Coronary artery (tissue), 2 donors: ENCODE measurements around the gene XPR1.
"Not testable (repeated sequence)": the region's sequence is repeated elsewhere in the genome, so short reads cannot be mapped to it uniquely, and the experiment has no call there.

Experiments
- DNase-seq: peaks from one replicate; pipeline ENCODE4 v3.0.0-alpha.2; 2017; ENCODE audit warnings: low spot score
- H3K27ac ChIP-seq, 2 donors: fragments of 200-600 bp; sonication (generic); one replicate each; pipeline ENCODE4 v1.5.1; 2016 to 2019
- H3K4me3 ChIP-seq: fragments of 200-600 bp; sonication (generic); 2 replicates; pipeline ENCODE4 v1.5.1; 2016; ENCODE audit warnings: mild to moderate bottlenecking, moderate library complexity
- CTCF ChIP-seq: fragments of 200-600 bp; sonication (generic); IDR thresholded peaks from one replicate; pipeline ENCODE4 v1.5.1; 2019; ENCODE audit warnings: antibody characterized with exemption

XPR1 gene

GRCh38 chr1:180642781-180643180 lies 11.0 kb downstream of the XPR1 start:
- Histone ChIP-seq H3K27ac (no peak overlapping the region), H3K4me3 (no peak overlapping the region)
- TF ChIP-seq CTCF, result no peak
- no peak for DNase-seq

DNA sequence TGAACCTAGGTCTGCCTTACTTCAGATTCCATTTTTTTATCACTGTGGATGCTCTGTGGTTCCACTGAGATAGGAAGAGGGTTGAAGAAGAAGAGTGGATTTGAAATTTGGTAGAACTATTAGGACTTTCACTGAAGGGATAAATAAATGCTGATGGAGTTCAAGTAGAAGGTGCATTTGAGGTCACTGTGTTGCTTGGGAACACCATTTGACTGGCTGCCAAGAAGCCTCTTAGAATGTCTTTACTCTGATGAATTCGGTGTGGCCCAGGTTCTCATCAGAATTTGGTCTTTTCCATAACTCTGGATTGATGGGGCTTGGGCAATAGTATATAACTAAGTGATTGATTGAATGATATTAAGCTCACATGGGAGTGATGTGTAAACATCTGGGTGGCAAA lies 11.9 kb downstream of the XPR1 start:
- H3K4me3 ChIP-seq, result no peak overlapping the region
- TF ChIP-seq CTCF, result no peak
- DNase-seq, result no peak
- no peak overlapping the region for H3K27ac ChIP-seq

DNA sequence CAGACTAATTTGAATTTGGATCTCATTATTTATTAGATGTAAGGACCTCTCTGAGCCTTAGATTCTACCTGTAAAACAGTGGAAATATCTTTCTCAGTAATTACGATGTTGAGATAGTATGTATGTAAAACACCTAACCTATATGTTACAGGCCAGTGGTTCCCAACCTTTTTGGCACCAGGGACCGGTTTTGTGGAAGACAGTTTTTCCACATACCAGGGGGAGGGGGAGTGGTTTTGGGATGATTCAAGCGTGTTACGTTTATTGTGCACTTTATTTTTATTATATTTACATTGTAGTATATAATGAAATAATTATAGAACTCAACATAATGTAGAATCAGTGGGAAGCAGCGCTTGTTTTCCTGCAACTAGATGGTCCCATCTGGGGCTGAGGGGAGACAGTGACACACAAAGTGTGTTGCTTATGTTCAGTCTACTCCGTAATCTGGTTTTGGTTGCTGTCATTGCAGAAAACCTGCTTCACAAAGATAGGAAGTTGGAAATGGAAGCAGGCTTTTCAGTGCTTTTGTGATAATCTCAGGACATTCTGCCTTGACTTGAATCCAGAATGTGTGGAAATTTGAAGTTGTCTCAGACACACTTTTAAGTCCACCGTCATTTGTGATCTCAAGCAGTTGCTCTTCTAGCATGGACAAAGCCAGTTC lies 12.8 kb downstream of the XPR1 start:
- Histone ChIP-seq H3K27ac (no peak overlapping the region), H3K4me3 (no peak overlapping the region)
- no peak for TF ChIP-seq CTCF
- no peak for DNase-seq

DNA sequence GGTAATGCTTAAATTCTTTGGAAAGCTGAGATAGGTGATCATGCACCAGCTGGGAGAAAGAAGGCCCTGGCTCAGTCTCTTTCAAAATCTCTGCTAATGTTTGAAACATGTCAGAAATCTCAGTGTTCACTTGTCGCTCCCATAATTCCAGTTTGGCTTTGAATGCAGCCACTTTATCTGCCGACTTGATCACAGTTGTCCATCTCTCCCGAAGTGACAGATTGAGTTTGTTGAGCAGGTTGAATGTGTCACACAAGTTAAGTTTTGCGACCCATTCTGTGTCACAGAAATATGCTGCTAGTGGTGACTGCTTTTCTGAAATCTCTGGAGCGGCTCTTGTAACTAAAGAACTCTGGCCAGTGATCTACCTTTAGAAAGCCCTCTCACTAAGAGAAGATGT lies 13.4 kb downstream of the XPR1 start:
- not testable (repeated sequence) for H3K4me3 ChIP-seq, H3K27ac ChIP-seq, DNase-seq

- TF ChIP-seq CTCF, result no peak
- Histone ChIP-seq H3K27ac (no peak overlapping the region), H3K4me3 (no peak overlapping the region)
- no peak for DNase-seq
Observed at GRCh38 chr1:180646093-180646492, 14.3 kb downstream of the XPR1 start.

DNA sequence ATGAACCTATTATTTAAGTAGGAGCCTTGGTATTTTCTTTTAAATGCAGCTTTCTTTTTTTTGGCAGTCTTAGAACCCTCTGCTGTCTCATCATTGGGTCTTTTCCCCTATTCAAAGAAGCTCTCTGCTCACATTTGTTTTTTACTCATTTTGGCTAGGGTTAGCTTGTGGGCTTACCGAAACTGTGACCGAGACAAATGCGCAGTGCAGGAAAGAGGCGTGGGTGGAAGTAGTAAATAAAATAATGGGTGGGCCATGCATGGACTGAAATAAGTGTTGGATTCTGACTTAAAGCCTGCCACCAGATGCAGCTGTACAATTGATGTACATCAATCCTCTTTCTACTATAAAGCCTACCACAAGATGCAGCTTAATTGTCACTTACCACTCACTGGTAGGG lies 14.7 kb downstream of the XPR1 start:
- no peak for TF ChIP-seq CTCF
- no peak overlapping the region for H3K27ac ChIP-seq
- no peak overlapping the region for H3K4me3 ChIP-seq
- no peak for DNase-seq

GRCh38 chr1:180652792-180653191 lies 21.0 kb downstream of the XPR1 start:
- no peak overlapping the region for H3K4me3 ChIP-seq
- DNase-seq, result no peak
- no peak overlapping the region for H3K27ac ChIP-seq
- TF ChIP-seq CTCF, result no peak
